Measurements from ENCODE around the gene UNC79.

DNA sequence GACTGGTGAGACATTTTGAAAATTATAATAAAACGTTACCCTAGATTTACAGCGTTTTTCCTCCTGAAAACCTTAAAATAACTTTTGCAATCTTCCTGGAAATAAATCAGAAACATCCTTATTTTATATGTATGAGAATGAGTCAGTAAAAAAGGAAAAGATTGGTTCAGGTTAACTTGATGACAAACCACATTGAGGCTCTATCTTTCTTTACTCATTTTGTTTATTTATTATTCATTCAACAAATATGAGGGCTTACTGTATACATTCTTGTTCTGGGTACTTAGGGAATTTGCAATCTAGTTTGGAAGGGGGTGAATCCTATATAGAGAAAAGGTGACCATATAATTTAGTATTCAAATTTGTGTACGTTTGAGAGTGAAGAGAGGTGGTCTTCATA lies 156.6 kb downstream of the UNC79 start:
- TF ChIP-seq, protein P1, sequence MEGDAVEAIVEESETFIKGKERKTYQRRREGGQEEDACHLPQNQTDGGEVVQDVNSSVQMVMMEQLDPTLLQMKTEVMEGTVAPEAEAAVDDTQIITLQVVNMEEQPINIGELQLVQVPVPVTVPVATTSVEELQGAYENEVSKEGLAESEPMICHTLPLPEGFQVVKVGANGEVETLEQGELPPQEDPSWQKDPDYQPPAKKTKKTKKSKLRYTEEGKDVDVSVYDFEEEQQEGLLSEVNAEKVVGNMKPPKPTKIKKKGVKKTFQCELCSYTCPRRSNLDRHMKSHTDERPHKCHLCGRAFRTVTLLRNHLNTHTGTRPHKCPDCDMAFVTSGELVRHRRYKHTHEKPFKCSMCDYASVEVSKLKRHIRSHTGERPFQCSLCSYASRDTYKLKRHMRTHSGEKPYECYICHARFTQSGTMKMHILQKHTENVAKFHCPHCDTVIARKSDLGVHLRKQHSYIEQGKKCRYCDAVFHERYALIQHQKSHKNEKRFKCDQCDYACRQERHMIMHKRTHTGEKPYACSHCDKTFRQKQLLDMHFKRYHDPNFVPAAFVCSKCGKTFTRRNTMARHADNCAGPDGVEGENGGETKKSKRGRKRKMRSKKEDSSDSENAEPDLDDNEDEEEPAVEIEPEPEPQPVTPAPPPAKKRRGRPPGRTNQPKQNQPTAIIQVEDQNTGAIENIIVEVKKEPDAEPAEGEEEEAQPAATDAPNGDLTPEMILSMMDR (IDR thresholded peaks at IDR 0.05): no peak
- no peak for TF ChIP-seq POLR2A (IDR thresholded peaks at IDR 0.05)
